HCT116 (cell line): ENCODE results near the gene PTP4A2. TPM values are rescaled to one million over a fixed set of nuclear protein-coding genes. Genes with fewer than 3 reads are reported as not detected.
"Not testable (repeated sequence)": the region's sequence is repeated elsewhere in the genome, so short reads cannot be mapped to it uniquely, and the experiment has no call there.

Experiments
- ATAC-seq: fragments of 200-7000 bp; cut with Tn5 transposase; 2 replicates; pipeline ENCODE4 v1.9.1; 2020; ENCODE audit warnings: mild to moderate bottlenecking, moderate library complexity
- BruUV-seq: library from RNA; stranded (reverse); fragments of 400-500 nt; replicated peaks from 2 replicates; lab custom pipeline; 2021; lab: Mats Ljungman, UMichigan
- CTCF ChIA-PET: fragments of 300-600 bp; sonication (Branson Sonifier 250); formaldehyde crosslinking; loops from one replicate; lab custom pipeline; 2021; ENCODE audit warnings: antibody characterized with exemption; lab: Charles Lee
- POLR2A ChIA-PET: fragments of 300-600, 350-600 bp; sonication (Branson Sonifier 250); formaldehyde crosslinking; loops from one replicate; lab custom pipeline; 2021; ENCODE audit warnings: antibody characterized with exemption; lab: Charles Lee
- RAD21 ChIA-PET, 2 experiments: fragments of 300-600 bp; sonication (Branson Sonifier 250); formaldehyde crosslinking; loops; one replicate each; lab custom pipeline; 2023; ENCODE audit warnings: low total read pairs in 2 of 2; ENCODE audit not compliant: uncharacterized antibody in 2 of 2, unreplicated experiment in 2 of 2, low non-redundant PET in 1 of 2; lab: Charles Lee
- DNase-seq: peaks from one replicate; pipeline ENCODE4 v3.0.0-alpha.2; 2010; ENCODE audit warnings: low read depth, low spot score
- H2AFZ ChIP-seq: fragments of 200-600 bp; shearing (Covaris generic), sonication (generic); 2 replicates; pipeline ENCODE4 v1.6.1; 2017; ENCODE audit warnings: low read depth, mixed run types, mixed read lengths, antibody characterized with exemption, low read length; ENCODE audit not compliant: poor library complexity, severe bottlenecking
- H3K27ac ChIP-seq: 2 replicates; pipeline ENCODE4 v1.5.1; 2012; ENCODE audit warnings: low read depth, low read length
- H3K27me3 ChIP-seq: fragments of 200-600 bp; sonication (generic); 2 replicates; pipeline ENCODE4 v1.6.1; 2016; ENCODE audit warnings: mixed run types, low read length, mixed read lengths; ENCODE audit not compliant: insufficient read depth
- H3K36me3 ChIP-seq, 2 experiments: fragments of 200-500 bp in 1 of 2; fragments of 200-600 bp in 1 of 2; sonication (Bioruptor generic) in 1 of 2; sonication (generic) in 1 of 2; 2 replicates each; pipeline versions ENCODE4 v1.5.1 to v1.6.1; 2014 to 2016; ENCODE audit warnings: low read length in 2 of 2, inconsistent platforms in 1 of 2, mixed read lengths in 1 of 2, mixed run types in 1 of 2; ENCODE audit not compliant: insufficient read depth in 2 of 2, control insufficient read depth in 1 of 2
- H3K4me1 ChIP-seq, 2 experiments: fragments of 200-600 bp in 1 of 2; sonication (generic) in 1 of 2; 2 replicates each; pipeline versions ENCODE4 v1.5.1 to v1.6.1; 2012 to 2017; ENCODE audit warnings: low read length in 2 of 2, inconsistent platforms in 1 of 2, mild to moderate bottlenecking in 1 of 2, mixed read lengths in 1 of 2, mixed run types in 1 of 2, moderate library complexity in 1 of 2; ENCODE audit not compliant: insufficient read depth in 2 of 2, control insufficient read depth in 1 of 2
- H3K4me2 ChIP-seq: fragments of 200-600 bp; sonication (generic); 2 replicates; pipeline ENCODE4 v1.6.1; 2017; ENCODE audit warnings: mixed run types, low read length, mixed read lengths
- H3K4me3 ChIP-seq, 2 experiments: fragments of 200-600 bp in 1 of 2; sonication (generic) in 1 of 2; replicated peaks in 1 of 2; 2 replicates each; pipeline ENCODE4 v1.5.1; 2011 to 2016; ENCODE audit warnings: low read length in 2 of 2, control low read depth in 1 of 2, low read depth in 1 of 2, mild to moderate bottlenecking in 1 of 2, mixed read lengths in 1 of 2, mixed run types in 1 of 2
- H3K79me2 ChIP-seq: fragments of 200-600 bp; sonication (generic); 2 replicates; pipeline ENCODE4 v1.6.1; 2017; ENCODE audit warnings: mild to moderate bottlenecking, mixed run types, low read length, moderate library complexity, mixed read lengths; ENCODE audit not compliant: insufficient read depth
- H3K9ac ChIP-seq: fragments of 200-600 bp; sonication (generic); 2 replicates; pipeline ENCODE4 v1.6.1; 2016; ENCODE audit warnings: low read length, mixed read lengths
- H3K9me2 ChIP-seq: fragments of 200-600 bp; sonication (generic), shearing (Covaris generic); 2 replicates; pipeline ENCODE4 v1.6.1; 2017; ENCODE audit warnings: mixed run types, mild to moderate bottlenecking, moderate library complexity; ENCODE audit not compliant: insufficient read depth
- H3K9me3 ChIP-seq, 2 experiments: fragments of 200-500 bp in 1 of 2; fragments of 200-600 bp in 1 of 2; sonication (Bioruptor generic) in 1 of 2; sonication (generic) in 1 of 2; 2 replicates each; pipeline ENCODE4 v1.6.1; 2014 to 2017; ENCODE audit warnings: low read length in 2 of 2, mixed read lengths in 2 of 2, inconsistent platforms in 1 of 2, low read depth in 1 of 2, mild to moderate bottlenecking in 1 of 2, mixed run types in 1 of 2, moderate library complexity in 1 of 2; ENCODE audit not compliant: control insufficient read depth in 1 of 2, insufficient read depth in 1 of 2
- H4K20me1 ChIP-seq: fragments of 200-600 bp; sonication (generic), shearing (Covaris generic); 2 replicates; pipeline ENCODE4 v1.6.1; 2017; ENCODE audit warnings: mixed run types, mild to moderate bottlenecking, moderate library complexity; ENCODE audit not compliant: insufficient read depth
- CTCF ChIP-seq, 3 experiments: fragments of 200-600 bp in 1 of 3; sonication (generic) in 1 of 3; IDR thresholded peaks in 2 of 3; conservative IDR thresholded peaks in 1 of 3; 2 replicates each; pipeline ENCODE4 v1.5.1; 2012 to 2017; ENCODE audit warnings: low read depth in 2 of 3, low read length in 2 of 3, antibody characterized with exemption in 1 of 3, borderline replicate concordance in 1 of 3, control low read depth in 1 of 3, mild to moderate bottlenecking in 1 of 3, mixed read lengths in 1 of 3, mixed run types in 1 of 3, moderate library complexity in 1 of 3; ENCODE audit not compliant: insufficient read depth in 1 of 3
- ELF1 ChIP-seq: IDR thresholded peaks from 2 replicates; pipeline ENCODE4 v1.6.1; 2012; ENCODE audit warnings: low read depth, borderline replicate concordance
- EZH2phosphoT487 ChIP-seq: fragments of 200-600 bp; IDR thresholded peaks from 2 replicates; pipeline ENCODE4 v1.6.1; 2018; ENCODE audit warnings: antibody characterized with exemption, borderline replicate concordance
- POLR2A ChIP-seq: IDR thresholded peaks from 2 replicates; pipeline ENCODE4 v1.7.0; 2011; ENCODE audit warnings: borderline replicate concordance; ENCODE audit not compliant: insufficient read depth, insufficient read length; ENCODE audit errors: extremely low read depth
- SIN3A ChIP-seq: IDR thresholded peaks from 2 replicates; pipeline ENCODE4 v1.6.1; 2012; ENCODE audit warnings: low read depth
- SP1 ChIP-seq: IDR thresholded peaks from 2 replicates; pipeline ENCODE4 v1.6.1; 2012; ENCODE audit warnings: low read depth
- ZNF274 ChIP-seq: fragments of 200-500 bp; sonication (Bioruptor generic); IDR thresholded peaks from 2 replicates; pipeline ENCODE4 v1.6.1; 2014; ENCODE audit warnings: mild to moderate bottlenecking, low read depth, low read length, inconsistent platforms
- intact Hi-C: fragments of 100-400 bp; cut with micrococcal nuclease; formaldehyde crosslinking; loops from 2 replicates; pipeline ENCODE4 v1.10.0; 2022
- total RNA-seq: library from RNA; stranded (reverse); gene quantifications from one replicate; pipeline ENCODE4 v1.2.1, GENCODE V29; 2021; ENCODE audit not compliant: unreplicated experiment

The PTP4A2 gene
- total RNA-seq, 1 experiment from 2014 or later = 267 TPM

GRCh38 chr1:31900790-31901189, 37.4 kb downstream of the PTP4A2 start (continued):
- TF ChIP-seq CTCF (IDR thresholded peaks at IDR 0.05 in 2 of 3, conservative IDR thresholded peaks at IDR 0.05 in 1 of 3; ENCODE audit: borderline replicate concordance in 1 of 3, insufficient read depth in 1 of 3, low read depth in 2 of 3, low read length in 2 of 3) (no peak), SIN3A (no peak), POLR2A (no peak), EZH2phosphoT487 (no peak)

GRCh38 chr1:31897526-31898100, 40.6 kb downstream of the PTP4A2 start:
- H2AFZ ChIP-seq = no peak overlapping the region
- DNase-seq = no peak
- no peak overlapping the region for H3K4me3 ChIP-seq
- no peaks in the 10 kb centered on the region for H3K9me3 ChIP-seq
- no TSS peak for BruUV-seq
- H3K9me2 ChIP-seq = no peaks in the 10 kb centered on the region
- no peaks in the 10 kb centered on the region for H3K4me1 ChIP-seq
- TF ChIP-seq ZNF274 (no peak), SP1 (no peak), ELF1 (no peak)
- TF ChIP-seq, all 23 proteins: peak for 0
- Histone ChIP-seq H4K20me1 (no peaks in the 10 kb centered on the region), H3K36me3 (no peaks in the 10 kb centered on the region), H3K79me2 (no peaks in the 10 kb centered on the region), H3K27me3 (no peaks in the 10 kb centered on the region), H3K4me2 (no peak overlapping the region), H3K27ac (no peak overlapping the region), H3K9ac (no peak overlapping the region)
- intact Hi-C loops = no loop called here
- RAD21 ChIA-PET = no interaction called here
- no peak for ATAC-seq
- CTCF ChIA-PET = no interaction called here
- POLR2A ChIA-PET = no interaction called here

- H3K9me2 ChIP-seq, intact Hi-C loops, H2AFZ ChIP-seq, H3K4me1 ChIP-seq, POLR2A ChIA-PET, H3K27ac ChIP-seq, H3K9me3 ChIP-seq, H3K9ac ChIP-seq, DNase-seq, H4K20me1 ChIP-seq, ATAC-seq, CTCF ChIA-PET, H3K36me3 ChIP-seq, H3K79me2 ChIP-seq, H3K4me2 ChIP-seq, H3K27me3 ChIP-seq, RAD21 ChIA-PET, H3K4me3 ChIP-seq, BruUV-seq: not testable (repeated sequence)
Observed at GRCh38 chr1:31895474-31896198, 42.5 kb downstream of the PTP4A2 start.
